ENCODE results near the gene COL4A1.

- TF ChIP-seq SUZ12 (IDR thresholded peaks at IDR 0.05; ENCODE audit: extremely low read depth, insufficient read depth, insufficient read length) (no peak), ZNF274 (IDR thresholded peaks at IDR 0.05; ENCODE audit: low read depth, low read length) (no peak)
Measured at GRCh38 chr13:110126391-110126961, 180.5 kb downstream of the COL4A1 start.
